Measurements from ENCODE around the gene TBC1D4.

TBC1D4 gene

DNA sequence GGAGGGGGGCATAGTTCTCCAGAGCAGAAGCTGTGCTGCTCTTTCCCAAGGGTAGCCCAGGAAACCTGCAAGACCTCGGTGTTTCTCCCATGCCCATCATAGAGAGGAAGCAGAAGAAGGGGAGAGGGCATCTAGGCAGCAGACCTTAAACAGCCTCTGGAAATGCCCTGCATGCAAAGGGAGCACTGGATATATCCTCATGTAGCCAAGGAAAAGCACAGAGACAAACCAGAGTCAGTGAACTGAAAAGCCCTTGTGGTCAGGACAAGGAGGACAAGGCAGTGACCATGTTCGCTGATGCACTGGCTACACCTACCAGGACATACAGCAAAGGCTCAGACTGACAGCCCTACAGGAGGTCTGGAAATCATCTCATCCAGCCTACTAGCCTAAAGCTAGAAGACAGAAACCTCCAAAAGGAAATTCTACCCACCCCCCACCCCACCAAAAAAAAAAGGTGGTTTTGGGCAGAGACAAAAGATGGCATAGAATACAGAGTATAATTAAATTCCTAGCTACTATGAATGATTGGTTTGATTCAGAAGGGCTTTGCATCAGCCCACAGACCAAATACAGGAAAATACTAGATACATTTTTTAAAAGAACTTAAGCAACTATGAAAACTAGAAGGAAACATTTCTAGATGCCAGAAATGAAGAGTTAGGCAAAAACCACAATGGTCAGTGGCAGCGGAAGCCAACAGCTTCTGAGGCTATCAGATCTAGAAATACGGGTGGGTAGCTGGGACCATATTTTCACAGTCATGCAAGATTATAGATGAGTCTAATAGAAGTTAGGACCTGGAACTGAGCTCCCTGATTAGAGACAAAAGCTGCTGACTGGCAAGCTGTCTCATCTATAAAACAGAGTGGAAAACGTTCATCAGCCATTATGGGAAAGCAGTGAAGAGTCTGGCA, 4.4 kb upstream of the TBC1D4 start:
- DNase-seq (ENCODE audit: low spot score): no peak

GRCh38 chr13:75485286-75486062, 3.5 kb upstream of the TBC1D4 start:
- no peak for DNase-seq (ENCODE audit: low spot score)

DNA sequence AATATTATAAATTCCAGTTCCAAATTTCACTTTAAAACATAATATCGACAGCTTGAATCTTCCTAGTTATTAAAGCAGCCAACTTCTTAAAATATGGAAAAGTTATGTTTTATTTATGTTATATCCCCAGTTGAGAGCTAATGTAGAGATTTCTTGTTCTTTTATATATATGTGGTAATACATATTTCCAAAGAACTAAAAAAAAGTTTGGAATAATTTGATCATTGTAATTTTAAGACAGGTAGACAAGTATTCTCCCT, 781 bp upstream of the TBC1D4 start:
- no peak for DNase-seq (ENCODE audit: low spot score)

DNA sequence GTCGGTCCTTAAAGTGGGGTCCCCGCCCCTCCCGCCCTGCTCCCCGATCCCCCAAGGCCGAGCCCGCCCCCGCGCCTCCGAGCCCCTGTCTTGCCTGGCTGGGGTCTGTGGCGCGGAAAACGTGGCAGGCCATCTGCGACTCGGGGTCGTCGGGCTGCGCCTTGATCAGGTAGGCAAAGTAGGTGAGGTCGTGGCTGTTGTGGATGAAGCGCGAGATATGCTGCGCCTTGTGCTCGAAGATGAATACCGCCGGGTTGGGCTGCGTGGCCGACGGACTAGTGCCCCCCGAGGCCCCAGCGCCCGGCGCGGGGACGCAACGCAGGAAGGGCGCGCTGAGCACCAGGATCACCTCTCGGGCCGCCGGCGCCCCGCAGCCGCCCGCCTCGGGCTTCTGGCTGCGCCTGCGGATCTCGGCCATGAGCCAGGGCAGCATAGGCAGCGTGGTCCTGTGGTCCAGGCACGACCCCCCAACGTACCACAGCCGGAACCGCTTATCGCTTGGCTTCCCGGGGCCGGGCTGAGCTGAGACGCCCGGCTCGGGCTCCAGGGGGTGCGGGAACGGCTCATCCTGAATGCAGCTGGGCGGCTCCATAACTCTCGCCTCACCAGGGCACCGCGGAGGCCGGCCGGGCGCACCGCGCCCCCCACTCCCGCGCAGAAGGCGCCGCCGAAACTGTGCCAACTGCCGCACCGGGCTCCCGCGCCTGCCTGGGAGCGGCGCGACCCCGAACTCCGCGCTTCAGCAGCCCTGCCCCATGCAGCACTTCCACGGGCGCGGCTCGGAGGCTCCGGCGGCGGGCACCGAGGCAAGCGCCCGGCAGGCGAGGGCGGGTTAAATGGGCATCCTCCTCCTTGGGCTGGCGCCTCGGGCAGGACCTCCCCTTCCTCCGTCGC, 546 bp downstream of the TBC1D4 start:
- peak; percentile 54 for DNase-seq (ENCODE audit: low spot score)

- peak; percentile 26 for DNase-seq (ENCODE audit: low spot score)
Observed at GRCh38 chr13:75480671-75481175, 1.2 kb downstream of the TBC1D4 start.

- no peak for DNase-seq (ENCODE audit: low spot score)
Observed at GRCh38 chr13:75479102-75479740, 2.7 kb downstream of the TBC1D4 start.

- DNase-seq (ENCODE audit: low spot score): no peak
Observed at GRCh38 chr13:75478659-75479058, 3.3 kb downstream of the TBC1D4 start.

GRCh38 chr13:75474956-75475355, 7.0 kb downstream of the TBC1D4 start:
- no peak for DNase-seq (ENCODE audit: low spot score)

DNA sequence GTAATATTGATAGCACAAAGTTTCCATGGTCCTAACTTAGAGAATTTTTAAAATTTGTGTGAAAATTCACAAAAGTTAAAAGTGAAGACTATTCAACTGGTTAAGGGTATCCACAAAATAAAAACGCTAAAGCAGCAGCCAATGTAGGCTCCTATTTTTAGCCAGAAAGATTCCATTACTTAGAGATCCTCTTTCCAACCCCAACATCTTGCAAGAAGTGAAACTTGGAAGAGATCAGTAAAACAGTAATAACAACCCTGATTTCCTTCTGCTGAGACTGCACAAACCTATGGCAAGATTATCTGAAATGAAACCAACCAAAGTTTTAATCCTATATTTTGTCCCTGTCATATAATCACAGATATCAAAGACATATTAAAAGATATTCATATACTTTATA, 8.5 kb downstream of the TBC1D4 start:
- no peak for DNase-seq (ENCODE audit: low spot score)

GRCh38 chr13:75470676-75471075, 11.3 kb downstream of the TBC1D4 start:
- no peak for DNase-seq (ENCODE audit: low spot score)

DNA sequence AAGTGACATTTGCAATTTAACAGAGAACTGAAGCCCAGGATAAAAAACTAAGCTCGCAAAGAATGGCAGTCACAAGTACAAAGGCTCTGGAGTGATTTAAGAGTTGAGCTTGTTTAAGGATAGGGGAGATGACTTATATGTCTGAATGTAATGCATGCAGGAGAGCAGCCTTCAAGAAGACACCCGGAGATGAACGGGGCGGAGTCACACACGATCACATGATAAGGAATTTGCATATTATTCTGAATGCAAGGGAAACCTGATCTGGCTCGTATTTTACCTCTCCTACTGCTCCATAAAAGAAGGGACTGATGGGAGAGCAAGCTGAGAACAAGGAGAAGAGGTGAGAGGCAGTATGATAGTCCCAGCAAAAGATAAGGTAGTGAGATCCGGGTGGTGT, 12.9 kb downstream of the TBC1D4 start:
- DNase-seq (ENCODE audit: low spot score): no peak

- DNase-seq (ENCODE audit: low spot score): no peak
Observed at GRCh38 chr13:75468602-75469001, 13.4 kb downstream of the TBC1D4 start.

GRCh38 chr13:75468098-75468497, 13.9 kb downstream of the TBC1D4 start:
- DNase-seq (ENCODE audit: low spot score): no peak

GRCh38 chr13:75467040-75467728, 14.8 kb downstream of the TBC1D4 start:
- DNase-seq (ENCODE audit: low spot score): no peak

GRCh38 chr13:75465236-75465635, 16.7 kb downstream of the TBC1D4 start:
- DNase-seq (ENCODE audit: low spot score): no peak

DNA sequence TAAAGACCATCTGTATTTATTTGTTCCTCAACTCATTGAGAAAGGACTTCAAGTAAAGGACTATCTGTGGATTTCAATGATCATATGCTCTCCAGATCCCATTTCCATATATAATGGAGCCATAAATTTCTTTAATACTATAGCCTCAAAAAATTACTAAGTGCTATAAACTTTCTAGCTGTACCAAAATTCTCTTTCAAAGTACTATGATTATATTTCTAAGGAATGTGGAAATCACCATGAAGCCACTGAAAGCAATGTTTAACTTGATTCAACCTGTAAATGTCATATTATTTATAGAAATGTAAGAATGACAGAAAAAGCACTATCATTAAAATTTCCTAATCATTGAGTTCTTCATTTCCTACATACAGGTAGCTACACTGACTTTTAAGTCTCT, 20.7 kb downstream of the TBC1D4 start:
- no peak for DNase-seq (ENCODE audit: low spot score)

DNA sequence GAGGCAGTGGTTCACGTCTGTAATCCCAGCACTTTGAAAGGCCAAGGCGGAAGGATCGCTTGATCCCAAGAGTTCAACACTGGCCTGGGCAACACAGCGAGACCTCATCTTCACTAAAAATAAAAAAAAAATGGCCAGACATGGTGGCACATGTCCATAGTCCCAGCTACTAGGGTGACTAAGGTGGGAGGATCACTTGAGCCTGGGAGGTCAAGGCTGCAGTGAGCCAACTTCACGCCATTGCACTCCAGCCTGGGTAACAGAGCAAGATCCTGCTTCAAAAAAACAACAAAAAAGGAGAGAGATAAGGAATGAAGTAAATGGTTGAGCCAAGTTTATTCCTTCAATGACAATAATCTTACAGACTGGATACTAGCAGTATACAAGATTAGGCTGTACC, 21.3 kb downstream of the TBC1D4 start:
- no peak for DNase-seq (ENCODE audit: low spot score)

- DNase-seq (ENCODE audit: low spot score): no peak
Observed at GRCh38 chr13:75458696-75459422, 23.1 kb downstream of the TBC1D4 start.

- DNase-seq (ENCODE audit: low spot score): no peak
Observed at GRCh38 chr13:75455962-75456361, 26.0 kb downstream of the TBC1D4 start.

GRCh38 chr13:75454497-75454896, 27.5 kb downstream of the TBC1D4 start:
- DNase-seq (ENCODE audit: low spot score): no peak
